Fibroblast of the aortic adventitia (primary cell): ENCODE measurements around the gene FAP. TPM values are rescaled to one million over a fixed set of nuclear protein-coding genes. Genes with fewer than 3 reads are reported as not detected.

Experiments
- DNase-seq: peaks from one replicate; pipeline ENCODE4 v3.0.0-alpha.2; 2010; ENCODE audit warnings: low read depth
- H3K4me3 ChIP-seq: 2 replicates; pipeline ENCODE4 v1.5.1; 2011; ENCODE audit warnings: low read depth, mild to moderate bottlenecking, control low read depth, low read length, moderate library complexity
- CTCF ChIP-seq: IDR thresholded peaks from 2 replicates; pipeline ENCODE4 v1.5.1; 2011; ENCODE audit warnings: mild to moderate bottlenecking, low read length, control low read depth, inconsistent platforms; ENCODE audit not compliant: insufficient read depth
- total RNA-seq: library from RNA; depleted of rRNA; stranded (reverse); fragments of >200 nt; gene quantifications from 2 replicates; pipeline ENCODE4 v1.2.3, GENCODE V29; 2012; ENCODE audit warnings: low replicate concordance

FAP gene
- total RNA-seq, 1 donor: 228 TPM

- DNase-seq: no peak
- H3K4me3 ChIP-seq: no peak overlapping the region
- TF ChIP-seq CTCF: no peak
Observed at GRCh38 chr2:162243715-162244114, 470 bp upstream of the FAP start.

GRCh38 chr2:162242586-162243280, 512 bp downstream of the FAP start:
- TF ChIP-seq CTCF: no peak
- DNase-seq: peak; percentile 90

GRCh38 chr2:162241571-162241970, 1.7 kb downstream of the FAP start:
- no peak for TF ChIP-seq CTCF
- no peak for DNase-seq
- peak overlapping the region; percentile 80 for H3K4me3 ChIP-seq

More at GRCh38 chr2:162242586-162243280, 512 bp downstream of the FAP start:
- H3K4me3 ChIP-seq: peak overlapping the region; percentile 80

GRCh38 chr2:162234620-162235462, 8.4 kb downstream of the FAP start:
- no peak for DNase-seq
- H3K4me3 ChIP-seq: no peak overlapping the region
- no peak for TF ChIP-seq CTCF

GRCh38 chr2:162233197-162233596, 10.0 kb downstream of the FAP start:
- no peak overlapping the region for H3K4me3 ChIP-seq

GRCh38 chr2:162232671-162233070, 10.6 kb downstream of the FAP start:
- H3K4me3 ChIP-seq: no peak overlapping the region
- DNase-seq: no peak

More at GRCh38 chr2:162233197-162233596, 10.0 kb downstream of the FAP start:
- TF ChIP-seq CTCF: no peak
- peak; percentile 71 for DNase-seq

More at GRCh38 chr2:162232671-162233070, 10.6 kb downstream of the FAP start:
- no peak for TF ChIP-seq CTCF
